MCF 10A (cell line): ENCODE measurements around the gene CBLC. TPM values are rescaled to one million over a fixed set of nuclear protein-coding genes. Genes with fewer than 3 reads are reported as not detected.

ENCODE experiments used
- BruUV-seq: library from RNA; stranded (reverse); fragments of 400-500 nt; replicated peaks from 2 replicates; lab custom pipeline; 2021; lab: Mats Ljungman, UMichigan
- CTCF ChIA-PET: fragments of 300-600 bp; sonication (Branson Sonifier 250); formaldehyde crosslinking; extraction: SDS; loops from one replicate; lab custom pipeline; 2021; ENCODE audit warnings: antibody characterized with exemption, inconsistent platforms; lab: Yijun Ruan, JAX
- POLR2A ChIA-PET: fragments of 300-600, 350-650 bp; sonication (Branson Sonifier 250); formaldehyde crosslinking; extraction: SDS; loops from one replicate; lab custom pipeline; 2020; ENCODE audit warnings: antibody characterized with exemption, inconsistent platforms; lab: Yijun Ruan, JAX
- DNase-seq: peaks from one replicate; pipeline ENCODE4 v3.0.0-alpha.2; 2018; ENCODE audit not compliant: unreplicated experiment
- H3K27ac Mint-ChIP-seq: one replicate; pipeline ENCODE4 v1.8.0; 2022; ENCODE audit warnings: mild to moderate bottlenecking, low read depth, mixed read lengths; ENCODE audit not compliant: unreplicated experiment
- H3K27me3 Mint-ChIP-seq: one replicate; pipeline ENCODE4 v1.8.0; 2022; ENCODE audit warnings: mixed read lengths; ENCODE audit not compliant: insufficient read depth, unreplicated experiment
- H3K36me3 Mint-ChIP-seq: one replicate; pipeline ENCODE4 v1.8.0; 2022; ENCODE audit warnings: mild to moderate bottlenecking, moderate library complexity, mixed read lengths; ENCODE audit not compliant: insufficient read depth, unreplicated experiment
- H3K4me1 Mint-ChIP-seq: one replicate; pipeline ENCODE4 v1.8.0; 2022; ENCODE audit warnings: mixed read lengths; ENCODE audit not compliant: insufficient read depth, unreplicated experiment
- H3K4me3 Mint-ChIP-seq: one replicate; pipeline ENCODE4 v1.8.0; 2022; ENCODE audit warnings: mild to moderate bottlenecking, moderate library complexity, mixed read lengths; ENCODE audit not compliant: unreplicated experiment
- H3K9me3 Mint-ChIP-seq: one replicate; pipeline ENCODE4 v1.8.0; 2022; ENCODE audit warnings: mixed read lengths; ENCODE audit not compliant: unreplicated experiment
- intact Hi-C: fragments of 100-400 bp; cut with micrococcal nuclease; formaldehyde crosslinking; loops from 2 replicates; pipeline ENCODE4 v1.14.1; 2022
- total RNA-seq: library from RNA; stranded (reverse); gene quantifications from 2 replicates; pipeline ENCODE4 v1.2.3, GENCODE V29; 2022
- TF ChIP-seq, protein P1 (sequence below): fragments of 200-600 bp; IDR thresholded peaks from one replicate; pipeline ENCODE4 v1.8.0; 2022; ENCODE audit warnings: antibody characterized with exemption, mild to moderate bottlenecking; ENCODE audit not compliant: unreplicated experiment

CBLC gene
- total RNA-seq, 1 experiment from 2014 or later = 14.6 TPM

DNA sequence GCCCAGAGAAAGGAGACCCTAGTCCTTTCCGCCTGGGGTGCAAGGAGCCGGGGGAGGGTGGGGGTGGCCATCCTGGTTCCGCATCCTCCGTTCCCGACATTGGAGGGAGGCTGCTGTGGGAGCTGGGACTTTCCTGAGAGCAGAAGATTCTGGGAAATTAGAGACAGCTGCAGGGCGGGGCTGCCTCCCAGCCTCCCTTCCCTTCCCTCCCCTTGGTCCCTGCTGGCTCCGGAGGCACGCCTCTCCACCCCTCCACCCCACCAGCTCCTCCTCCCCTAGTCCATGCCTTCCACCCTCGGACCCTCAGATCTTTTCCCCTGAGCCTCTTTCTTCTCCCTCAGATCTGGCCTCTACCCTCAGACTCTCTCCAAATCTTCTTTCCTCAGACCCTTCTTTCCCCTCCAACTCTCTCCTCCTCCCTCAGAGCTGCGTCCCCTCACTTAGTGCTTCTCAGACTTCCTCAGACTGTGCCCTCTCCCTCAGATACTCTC lies 32.3 kb upstream of the CBLC start:
- Mint-ChIP-seq H3K9me3 (no peaks in the 10 kb centered on the region), H3K4me3 (peak overlapping the region; percentile 44), H3K27ac (peak overlapping the region; percentile 34), H3K27me3 (no peaks in the 10 kb centered on the region), H3K36me3 (peaks cover 12% of the 10 kb centered on the region), H3K4me1 (peaks cover 60% of the 10 kb centered on the region)
- ChIA-PET POLR2A (interaction anchor here (0.6 to 0.7 kb wide), 2 partner anchors 656 to 1149 kb away, joined by 4 read pairs; no protein-coding TSS in a partner anchor), CTCF (interaction anchor here (0.6 to 2.8 kb wide), 4 partner anchors 17 to 26 kb away, joined by 3 to 25 read pairs (median 13); no protein-coding TSS in a partner anchor)
- intact Hi-C loops = loop anchor here (10.0 kb wide), 1 partner anchor 981 kb away; no protein-coding TSS in a partner anchor
- BruUV-seq = no TSS peak
- peak; percentile 86 for DNase-seq
- TF ChIP-seq, protein P1, sequence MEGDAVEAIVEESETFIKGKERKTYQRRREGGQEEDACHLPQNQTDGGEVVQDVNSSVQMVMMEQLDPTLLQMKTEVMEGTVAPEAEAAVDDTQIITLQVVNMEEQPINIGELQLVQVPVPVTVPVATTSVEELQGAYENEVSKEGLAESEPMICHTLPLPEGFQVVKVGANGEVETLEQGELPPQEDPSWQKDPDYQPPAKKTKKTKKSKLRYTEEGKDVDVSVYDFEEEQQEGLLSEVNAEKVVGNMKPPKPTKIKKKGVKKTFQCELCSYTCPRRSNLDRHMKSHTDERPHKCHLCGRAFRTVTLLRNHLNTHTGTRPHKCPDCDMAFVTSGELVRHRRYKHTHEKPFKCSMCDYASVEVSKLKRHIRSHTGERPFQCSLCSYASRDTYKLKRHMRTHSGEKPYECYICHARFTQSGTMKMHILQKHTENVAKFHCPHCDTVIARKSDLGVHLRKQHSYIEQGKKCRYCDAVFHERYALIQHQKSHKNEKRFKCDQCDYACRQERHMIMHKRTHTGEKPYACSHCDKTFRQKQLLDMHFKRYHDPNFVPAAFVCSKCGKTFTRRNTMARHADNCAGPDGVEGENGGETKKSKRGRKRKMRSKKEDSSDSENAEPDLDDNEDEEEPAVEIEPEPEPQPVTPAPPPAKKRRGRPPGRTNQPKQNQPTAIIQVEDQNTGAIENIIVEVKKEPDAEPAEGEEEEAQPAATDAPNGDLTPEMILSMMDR = no peak

DNA sequence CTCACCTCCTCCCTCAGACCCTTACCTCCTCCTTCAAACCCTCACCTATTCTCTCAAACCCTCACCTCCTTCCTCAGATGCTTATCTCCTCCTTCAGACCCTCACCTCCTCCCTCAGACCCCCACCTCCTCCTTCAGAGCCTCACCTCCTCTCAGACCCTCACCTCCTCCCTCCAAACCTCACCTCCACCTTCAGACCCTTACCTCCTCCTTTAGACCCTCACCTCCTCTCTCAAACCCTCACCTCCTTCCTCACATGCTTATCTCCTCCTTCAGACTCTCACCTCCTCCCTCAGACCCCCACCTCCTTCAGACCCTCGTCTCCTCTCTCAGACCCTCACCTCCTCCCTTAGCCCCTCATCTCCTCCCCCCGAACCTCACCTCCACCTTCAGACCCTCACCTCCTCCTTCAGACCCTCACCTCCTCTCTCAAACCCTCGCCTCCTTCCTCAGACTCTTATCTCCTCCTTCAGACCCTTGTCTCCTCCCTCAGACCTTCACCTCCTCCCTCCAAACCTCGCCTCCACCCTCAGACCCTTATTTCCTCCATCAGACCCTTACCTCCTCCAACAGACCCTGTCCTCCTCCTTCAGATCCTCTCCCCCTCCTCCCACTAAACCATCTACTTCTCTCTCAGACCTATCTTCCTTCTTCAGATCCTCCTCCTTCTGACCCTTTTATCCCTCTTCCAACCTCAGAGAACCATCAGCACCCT lies 31.6 kb upstream of the CBLC start:
- ChIA-PET POLR2A (no interaction called here), CTCF (interaction anchor here (0.5 to 1.2 kb wide), 3 partner anchors 17 to 313 kb away, joined by 3 to 6 read pairs (median 5); no protein-coding TSS in a partner anchor)
- H3K36me3 Mint-ChIP-seq = peaks cover 19% of the 10 kb centered on the region
- H3K27ac Mint-ChIP-seq = peak overlapping the region; percentile 34
- TF ChIP-seq, protein P1 = no peak
- BruUV-seq = no TSS peak
- peak overlapping the region; percentile 44 for H3K4me3 Mint-ChIP-seq
- peaks cover 66% of the 10 kb centered on the region for H3K4me1 Mint-ChIP-seq
- no peaks in the 10 kb centered on the region for H3K9me3 Mint-ChIP-seq
- DNase-seq = no peak
- no peaks in the 10 kb centered on the region for H3K27me3 Mint-ChIP-seq
- intact Hi-C loops = loop anchor here (10.0 kb wide), 1 partner anchor 981 kb away; no protein-coding TSS in a partner anchor

DNA sequence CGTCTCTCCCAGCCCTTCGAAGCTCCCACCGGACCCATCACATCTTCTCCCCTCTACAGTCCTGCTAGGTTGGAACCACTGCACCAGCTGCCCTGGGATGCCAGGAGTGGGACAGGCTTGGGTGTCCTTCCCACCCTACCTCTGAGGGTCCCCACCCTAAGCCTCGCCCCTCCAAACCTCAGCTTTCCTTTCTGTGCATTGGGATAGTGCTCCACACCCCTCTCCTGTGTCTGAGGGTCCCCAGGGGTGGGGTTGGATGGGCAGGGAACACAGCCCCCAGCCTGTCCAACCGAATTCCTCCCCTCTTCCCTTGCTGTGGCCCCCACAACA lies 31.1 kb upstream of the CBLC start:
- DNase-seq = no peak
- TF ChIP-seq, protein P1 = no peak
- peak overlapping the region; percentile 83 for H3K4me3 Mint-ChIP-seq
- ChIA-PET CTCF (interaction anchor here (0.5 to 1.2 kb wide), 2 partner anchors 23 to 312 kb away, joined by 5 to 6 read pairs; no protein-coding TSS in a partner anchor), POLR2A (no interaction called here)
- no peaks in the 10 kb centered on the region for H3K27me3 Mint-ChIP-seq
- H3K4me1 Mint-ChIP-seq = peaks cover 62% of the 10 kb centered on the region
- no TSS peak for BruUV-seq
- intact Hi-C loops = loop anchor here (10.0 kb wide), 1 partner anchor 982 kb away; no protein-coding TSS in a partner anchor
- H3K36me3 Mint-ChIP-seq = peaks cover 24% of the 10 kb centered on the region
- no peaks in the 10 kb centered on the region for H3K9me3 Mint-ChIP-seq
- H3K27ac Mint-ChIP-seq = peak overlapping the region; percentile 34
